ENCODE data around the gene ATG13. TPM values are rescaled to one million over a fixed set of nuclear protein-coding genes. Genes with fewer than 3 reads are reported as not detected.
A peak's percentile ranks its signal among the peaks of the same experiment; 100 is the strongest.

Gene ATG13
- total and polyA plus RNA-seq, 2 of the 8 experiments (the other 6 are each of a cell fraction or from before 2014, with no cell fraction given): 65.0 to 77.4 TPM

GRCh38 chr11:46700241-46701077 is 83.1 kb downstream of the ATG13 start, which contains the start of the genes ARHGAP1 and ZNF408 (continued):
- no peak for TF ChIP-seq CTCF (IDR thresholded peaks at IDR 0.05; ENCODE audit: control extremely low read depth in 1 of 3, insufficient read depth in 1 of 3, low read depth in 1 of 3, low read length in 3 of 3)
- TF ChIP-seq RXRA (IDR thresholded peaks at IDR 0.05; ENCODE audit: insufficient read depth, low read depth, low read length): no peak
- peak; percentile 38 for TF ChIP-seq SP4 (IDR thresholded peaks at IDR 0.05; ENCODE audit: low read length)
- no peak for TF ChIP-seq NANOG (IDR thresholded peaks at IDR 0.05; ENCODE audit: insufficient read depth, low read depth, low read length, poor library complexity, severe bottlenecking)
- TF ChIP-seq EZH2 (IDR thresholded peaks at IDR 0.05; ENCODE audit: low read depth, low read length, severe bottlenecking): no peak
- peak; percentile 55; the same call in 1 of the 2 replicates for TF ChIP-seq PHF8 (conservative IDR thresholded peaks at IDR 0.05; ENCODE audit: low read depth, low read length)
- peak in 1 of 2 experiments; percentile 77; a peak in 2 of 3 replicates for TF ChIP-seq POLR2A (IDR thresholded peaks at IDR 0.05; ENCODE audit: control extremely low read depth in 1 of 2, low read depth in 2 of 2, low read length in 2 of 2)
- no peak for TF ChIP-seq FOSL1 (IDR thresholded peaks at IDR 0.05; ENCODE audit: insufficient read depth, low read depth, low read length)
- peak; percentile 13; the same call in 1 of the 2 replicates for TF ChIP-seq USF2 (IDR thresholded peaks at IDR 0.05; ENCODE audit: low read length)
- no peak for TF ChIP-seq CHD2 (IDR thresholded peaks at IDR 0.05; ENCODE audit: low read length)
- TF ChIP-seq KDM1A (IDR thresholded peaks at IDR 0.05; ENCODE audit: borderline replicate concordance, low read length): no peak
- TF ChIP-seq NRF1 (IDR thresholded peaks at IDR 0.05; ENCODE audit: low read depth, low read length): no peak
- TF ChIP-seq SIX5 (IDR thresholded peaks at IDR 0.05; ENCODE audit: low read depth, low read length): no peak
- no peak for TF ChIP-seq MAFK (IDR thresholded peaks at IDR 0.05; ENCODE audit: low read depth, low read length)
- no peak for TF ChIP-seq RBBP5 (IDR thresholded peaks at IDR 0.05; ENCODE audit: borderline replicate concordance, low read depth, low read length)
- no peak for TF ChIP-seq CBX5 (IDR thresholded peaks at IDR 0.05; ENCODE audit: low read depth, low read length)
- TF ChIP-seq ASH2L (IDR thresholded peaks at IDR 0.05; ENCODE audit: low read length): peak; percentile 96
- no peak for TF ChIP-seq BRCA1 (IDR thresholded peaks at IDR 0.05; ENCODE audit: low read depth, low read length)
- no peak for TF ChIP-seq SP2 (IDR thresholded peaks at IDR 0.05; ENCODE audit: low read length)
- TF ChIP-seq EP300 (IDR thresholded peaks at IDR 0.05; ENCODE audit: borderline replicate concordance in 1 of 2, low read depth in 2 of 2, low read length in 2 of 2): peak in 1 of 2 experiments; percentile 27; a peak in 1 of 3 replicates

Data from H1 (cell line).